Measurements from ENCODE around the gene ARMC5.
A peak's percentile ranks its signal among the peaks of the same experiment; 100 is the strongest.

ARMC5 gene

DNA sequence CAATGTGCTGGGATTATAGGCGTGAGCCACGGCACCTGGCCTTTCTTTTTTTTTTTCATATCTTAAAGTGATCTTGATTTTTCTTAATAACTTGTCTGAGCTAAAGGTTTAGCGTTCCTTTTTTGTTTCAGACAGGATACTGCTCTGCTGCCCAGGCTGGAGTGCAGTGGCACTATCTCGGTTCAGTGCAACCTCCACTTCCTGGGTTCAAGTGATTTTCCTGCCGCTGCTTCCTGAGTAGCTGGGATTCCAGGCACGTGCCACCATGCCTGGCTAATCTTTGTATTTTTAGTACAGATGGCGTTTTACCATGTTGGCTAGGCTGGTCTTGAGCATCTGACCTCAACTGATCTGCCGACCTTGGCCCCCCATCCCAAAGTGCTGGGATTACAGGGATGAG, 44.9 kb downstream of the ARMC5 start:
- DNase-seq: no peak

DNA sequence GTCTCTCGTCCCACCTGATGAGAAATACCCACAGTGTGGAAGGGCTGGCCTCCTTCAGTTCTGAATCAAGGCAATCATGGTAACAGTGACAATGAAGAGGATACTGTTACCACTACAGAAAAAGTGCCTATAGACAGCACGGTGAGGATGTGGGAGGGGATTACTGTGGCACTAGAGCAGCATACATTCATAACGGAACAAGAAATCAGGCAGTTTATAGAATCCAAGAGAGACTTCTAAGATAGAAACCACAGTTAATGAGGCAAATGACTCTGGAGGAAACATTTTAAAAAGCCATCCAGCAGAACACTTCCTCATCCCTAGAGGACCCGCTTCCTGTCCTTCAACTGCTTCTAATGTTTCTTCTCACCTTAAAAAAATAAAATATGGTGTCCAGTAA, 46.2 kb downstream of the ARMC5 start:
- DNase-seq: peak in 1 of 2 donors; percentile 3

DNA sequence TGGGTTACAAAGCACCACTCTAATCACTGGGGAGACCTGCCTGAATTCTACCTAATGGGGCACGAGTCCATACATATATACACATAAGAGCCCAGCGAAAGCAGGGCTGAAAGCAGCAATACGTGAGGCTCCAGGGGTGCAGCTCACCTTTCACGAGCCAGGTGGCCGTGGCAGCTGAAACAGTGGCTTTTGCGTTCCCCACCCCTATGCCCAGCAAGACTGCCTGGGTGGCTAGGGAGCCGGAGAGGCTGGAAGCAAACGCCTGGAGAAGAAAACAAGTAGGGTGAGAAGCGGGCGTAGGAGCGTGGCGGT, 48.3 kb downstream of the ARMC5 start:
- no peak for DNase-seq

DNA sequence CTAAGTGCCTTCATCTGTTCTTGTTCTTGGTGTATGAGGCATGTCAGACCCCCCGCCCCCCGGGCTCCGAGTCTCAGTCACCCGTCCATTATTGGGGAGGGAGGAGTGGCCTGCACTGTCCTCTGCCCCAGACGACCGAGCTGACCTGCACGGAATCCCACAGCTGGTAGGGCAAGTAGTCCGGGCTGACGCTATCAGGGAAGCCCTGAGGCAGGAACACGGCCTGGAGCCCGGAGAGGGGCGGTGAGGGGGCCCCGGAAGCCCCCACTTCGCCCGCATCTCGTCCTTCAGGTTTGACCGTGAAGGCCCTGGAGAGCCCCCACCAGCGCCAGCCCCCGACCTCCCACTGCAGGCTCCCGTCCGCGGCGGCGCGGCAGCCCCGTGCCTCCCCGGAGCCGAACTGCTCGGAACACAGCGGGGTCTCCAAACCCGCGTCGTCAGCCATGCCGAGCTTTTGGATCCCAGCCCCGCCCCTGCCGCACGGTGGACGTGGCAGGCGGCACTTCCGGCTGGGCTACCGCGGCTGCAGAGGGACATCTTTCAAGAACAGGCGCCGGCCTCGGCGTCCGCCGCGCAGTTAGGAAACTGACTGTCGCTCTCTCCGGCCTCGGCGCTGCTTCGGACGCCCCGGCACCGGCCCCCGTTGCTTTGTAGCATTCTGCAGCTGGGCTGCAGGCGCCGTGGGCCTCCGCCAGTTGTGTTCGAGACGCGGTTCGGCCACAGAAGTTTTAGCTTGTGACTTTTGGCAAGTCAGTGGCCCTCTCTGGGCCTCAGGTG, 48.8 kb downstream of the ARMC5 start, which contains the start of gene RUSF1:
RUSF1 (minus strand) TSS at position 463 of the 777 bp plus-strand sequence; CDS start at position 445, 18 bp downstream.
- peak; percentile 33 to 66 for DNase-seq

DNA sequence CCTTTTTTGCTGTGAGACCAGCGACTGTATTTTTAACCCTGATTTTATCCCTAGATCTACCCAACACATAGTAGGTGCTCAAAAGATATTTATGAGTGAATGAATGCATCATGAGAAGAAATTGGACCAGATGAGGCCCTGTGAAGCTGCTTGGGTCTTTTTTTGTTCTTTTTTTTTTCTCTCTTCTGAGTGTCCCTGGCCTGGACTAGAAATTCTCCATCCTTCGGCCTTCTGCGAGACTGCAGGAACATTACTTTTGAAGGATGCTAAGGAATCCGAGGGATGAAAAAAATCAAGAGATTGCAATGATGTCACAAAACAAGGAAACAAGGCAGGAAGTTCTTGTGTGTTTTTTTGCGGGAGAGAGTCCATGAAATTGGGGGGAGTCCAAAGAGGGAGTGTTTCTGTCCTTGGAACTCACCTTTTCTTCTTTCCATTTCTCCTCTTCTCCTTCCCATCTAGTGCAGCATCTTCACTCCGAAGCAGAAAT, 49.5 kb downstream of the ARMC5 start:
- no peak for DNase-seq

DNA sequence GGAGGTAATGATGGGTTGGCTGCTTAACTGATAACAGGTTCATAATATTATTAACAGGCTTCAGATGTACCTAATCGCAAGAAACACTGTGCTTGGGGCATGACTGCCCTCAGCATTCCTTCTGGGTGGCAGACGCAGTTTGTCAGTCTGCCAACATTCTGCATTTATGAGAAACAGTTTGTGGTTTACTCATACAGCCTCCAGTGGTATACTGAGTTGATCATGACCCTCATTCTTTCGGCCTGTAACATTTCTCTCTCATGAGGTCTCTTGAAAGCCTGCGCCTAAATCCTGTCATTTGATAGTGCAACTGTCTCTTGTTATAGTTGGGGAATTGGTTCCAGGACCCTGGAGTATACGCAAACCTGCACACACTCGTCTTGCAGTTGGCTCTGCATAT, 53.8 kb downstream of the ARMC5 start:
- no peak for DNase-seq

DNA sequence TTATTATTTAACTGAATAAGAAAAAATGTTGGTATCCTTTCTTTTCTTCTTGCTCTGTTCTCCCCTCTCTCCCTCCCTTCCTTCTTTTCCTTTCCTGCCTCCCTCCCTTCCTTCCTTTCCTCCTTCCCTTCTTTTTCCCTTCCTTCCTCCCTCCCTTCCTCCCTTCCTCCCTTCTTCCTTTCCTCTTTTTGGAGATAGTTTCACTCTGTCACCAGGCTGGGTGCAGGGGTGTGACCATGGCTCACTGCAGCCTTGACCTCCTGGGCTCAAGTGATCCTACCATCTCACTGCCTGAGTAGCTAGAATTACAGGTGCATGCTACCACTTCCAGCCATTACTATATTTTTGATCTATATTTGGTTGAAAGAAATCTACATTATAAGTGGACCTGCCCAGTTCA, 54.6 kb downstream of the ARMC5 start:
- DNase-seq: no peak

Measured in bone marrow (tissue), 2 donors.